Lung (tissue), 12 donors: ENCODE results near the gene MAP1LC3B2. TPM values are rescaled to one million over a fixed set of nuclear protein-coding genes. Genes with fewer than 3 reads are reported as not detected.

Experiments used
- ATAC-seq: fragments of 200-7000 bp; cut with Tn5 transposase; one replicate; pipeline ENCODE4 v1.9.1; 2020; ENCODE audit warnings: moderate number of reproducible peaks; ENCODE audit not compliant: insufficient read depth, low FRiP score
- DNase-seq, 3 donors: peaks; one replicate each; pipeline ENCODE4 v3.0.0-alpha.2; 2013 to 2017
- H3K27ac ChIP-seq, 2 donors: one replicate each; pipeline ENCODE4 v1.5.1; 2013; ENCODE audit warnings: mild to moderate bottlenecking in 2 of 2, moderate library complexity in 2 of 2, control low read depth in 1 of 2, inconsistent platforms in 1 of 2, low read depth in 1 of 2, low read length in 1 of 2
- H3K27me3 ChIP-seq, 3 donors: one replicate each; pipeline ENCODE4 v1.5.1; 2013; ENCODE audit warnings: low read length in 2 of 3; ENCODE audit not compliant: control insufficient read depth in 3 of 3, insufficient read depth in 3 of 3
- H3K36me3 ChIP-seq, 4 donors: one replicate each; pipeline ENCODE4 v1.5.1; 2013; ENCODE audit warnings: low read length in 4 of 4, mild to moderate bottlenecking in 1 of 4, moderate library complexity in 1 of 4; ENCODE audit not compliant: control insufficient read depth in 4 of 4, insufficient read depth in 4 of 4
- H3K4me1 ChIP-seq, 5 donors: one replicate each; pipeline ENCODE4 v1.5.1; 2013; ENCODE audit warnings: low read length in 5 of 5, mild to moderate bottlenecking in 2 of 5, moderate library complexity in 1 of 5; ENCODE audit not compliant: control insufficient read depth in 5 of 5, insufficient read depth in 5 of 5
- H3K4me3 ChIP-seq: one replicate; pipeline ENCODE4 v1.5.1; 2013; ENCODE audit warnings: mild to moderate bottlenecking, control low read depth, moderate library complexity
- H3K9ac ChIP-seq, 2 donors: one replicate each; pipeline ENCODE4 v1.5.1; 2013; ENCODE audit warnings: low read length in 2 of 2, control low read depth in 1 of 2; ENCODE audit not compliant: insufficient read depth in 1 of 2
- H3K9me3 ChIP-seq, 4 donors: one replicate each; pipeline ENCODE4 v1.5.1; 2013; ENCODE audit warnings: low read length in 3 of 4, mild to moderate bottlenecking in 1 of 4, moderate library complexity in 1 of 4; ENCODE audit not compliant: control insufficient read depth in 4 of 4, insufficient read depth in 3 of 4
- CTCF ChIP-seq: IDR thresholded peaks from 2 replicates; pipeline ENCODE4 v1.5.1; 2012; ENCODE audit warnings: mild to moderate bottlenecking; ENCODE audit errors: control extremely low read depth, extremely low read depth
- WGBS, 2 donors: extraction: QIAGEN DNeasy Blood & Tissue Kit; methylation state at CpG; one replicate each; pipeline ENCODE4 v1.1.7; 2013; 5-methylcytosine and 5-hydroxymethylcytosine counted together
- polyA plus RNA-seq, 2 donors: library from polyadenylated mRNA; stranded (reverse); fragments of 200-250 nt; gene quantifications; one replicate each; pipeline ENCODE4 v1.2.1, GENCODE V29; 2013
- total RNA-seq, 2 donors: library from RNA; depleted of rRNA in 1 of 2; stranded (reverse); fragments of >200 nt in 1 of 2; gene quantifications; one replicate each; pipeline ENCODE4 v1.2.1, GENCODE V29; 2014 to 2021
- donor health status: control.
- donor health status: control.
- donor health status: Bipolar disorder and iron deficiency.
- donor health status: healthy.
- donor health status: DM: yes; HTN: yes; CAD: no.

The MAP1LC3B2 gene
- total and polyA plus RNA-seq, 4 donors: 1.1 to 2.2 (median 2.0) TPM; not detected in 1

- Histone ChIP-seq H3K27me3 (no peaks in the 10 kb centered on the region), H3K4me1 (peaks cover 2 to 20% (median 9%) of the 10 kb centered on the region in 5 donors), H3K4me3 (no peak overlapping the region), H3K36me3 (no peaks in the 10 kb centered on the region), H3K9me3 (no peaks in the 10 kb centered on the region), H3K9ac (no peak overlapping the region), H3K27ac (no peak overlapping the region)
- ATAC-seq (no peak), DNase-seq (no peak)
- TF ChIP-seq CTCF: no peak
- WGBS, 2 donors: 3 to 35% methylated on average over 1 of the region's 1 CpG
Measured at GRCh38 chr12:116590561-116590960, 31.4 kb downstream of the MAP1LC3B2 start.

GRCh38 chr12:116591855-116592637, 32.9 kb downstream of the MAP1LC3B2 start:
- Histone ChIP-seq H3K27me3 (no peaks in the 10 kb centered on the region), H3K9me3 (no peaks in the 10 kb centered on the region), H3K4me3 (no peak overlapping the region), H3K4me1 (peaks cover 2 to 20% (median 9%) of the 10 kb centered on the region in 5 donors), H3K27ac (peak overlapping the region in 1 of 2 donors; percentile 13), H3K9ac (no peak overlapping the region), H3K36me3 (no peaks in the 10 kb centered on the region)
- peak; percentile 82 for ATAC-seq
- DNase-seq: peak in 2 of 3 donors; percentile 61 to 69
- no peak for TF ChIP-seq CTCF
- 22 to 36% methylated on average over 11 of the region's 11 CpGs for WGBS, 2 donors

GRCh38 chr12:116592731-116593130, 33.5 kb downstream of the MAP1LC3B2 start:
- Histone ChIP-seq H3K9ac (no peak overlapping the region), H3K27me3 (no peaks in the 10 kb centered on the region), H3K27ac (peak overlapping the region in 1 of 2 donors; percentile 40), H3K36me3 (no peaks in the 10 kb centered on the region), H3K4me1 (peaks cover 2 to 20% (median 9%) of the 10 kb centered on the region in 5 donors), H3K9me3 (no peaks in the 10 kb centered on the region), H3K4me3 (no peak overlapping the region)
- TF ChIP-seq CTCF: no peak
- ATAC-seq: no peak
- DNase-seq: no peak
- 54 to 65% methylated on average over 8 of the region's 8 CpGs for WGBS, 2 donors
